Measurements from ENCODE around the gene JAG1.

Gene JAG1

DNA sequence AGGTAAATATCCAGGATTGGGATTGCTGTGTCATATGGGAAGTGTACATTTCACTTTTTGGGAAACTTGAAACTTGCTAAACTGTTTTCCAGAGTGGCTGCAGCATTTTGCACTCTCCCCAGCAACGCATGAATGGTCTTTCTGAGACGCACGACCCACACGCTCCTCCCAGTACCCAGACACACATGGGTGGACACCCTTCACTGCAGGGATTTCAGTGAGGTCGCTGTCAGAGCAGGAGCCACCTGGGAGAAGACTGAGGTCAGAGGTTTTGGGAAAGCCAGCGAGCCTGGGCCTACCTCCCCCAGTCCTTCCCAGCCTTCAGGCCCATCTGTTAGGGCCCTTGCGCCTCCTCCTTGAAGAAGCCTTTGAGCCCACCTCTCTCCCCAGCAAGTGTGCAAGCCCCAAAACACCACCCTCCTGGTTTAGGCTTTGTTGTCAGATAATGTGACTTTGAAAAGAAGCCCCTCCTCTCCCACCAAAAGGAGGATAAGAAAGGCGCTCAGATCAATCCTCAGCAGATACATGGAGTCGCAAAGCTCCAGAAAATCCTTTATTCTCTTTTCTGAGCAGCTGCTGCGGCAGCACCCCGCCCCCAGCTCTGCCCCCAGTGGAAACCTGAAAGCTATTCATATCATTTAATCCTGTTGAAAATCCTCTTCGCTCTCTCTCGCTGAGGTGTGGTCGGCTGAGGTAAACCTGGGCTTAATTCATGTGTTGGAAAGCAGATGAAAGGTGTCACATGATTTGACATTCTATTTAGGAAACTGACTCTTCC lies 12.7 kb upstream of the JAG1 start:
- in situ Hi-C loops (cut with MboI; ENCODE audit: low sequenced_read_pairs, unreplicated experiment): loop anchor here (25.0 kb wide), 1 partner anchor 851 kb away; no protein-coding TSS in a partner anchor

DNA sequence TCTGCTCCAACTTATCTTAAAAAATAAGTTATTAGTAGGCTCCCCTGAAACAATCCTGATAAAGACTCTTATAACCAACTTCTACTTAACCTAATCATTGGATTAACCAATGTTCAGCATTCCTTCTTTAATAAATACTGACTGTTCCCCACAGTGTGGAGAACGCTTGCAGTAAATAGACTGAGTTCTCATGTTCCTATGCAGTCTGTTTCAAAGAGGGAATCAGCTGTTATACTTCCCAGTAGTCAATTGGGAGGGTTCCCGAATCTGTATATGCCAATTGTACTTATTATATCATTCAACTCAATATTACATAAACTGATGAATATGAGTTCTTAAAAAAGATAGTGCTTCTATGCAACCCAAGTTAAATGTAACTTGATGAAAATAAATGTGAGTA lies 9.7 kb upstream of the JAG1 start:
- TF ChIP-seq, protein P1, sequence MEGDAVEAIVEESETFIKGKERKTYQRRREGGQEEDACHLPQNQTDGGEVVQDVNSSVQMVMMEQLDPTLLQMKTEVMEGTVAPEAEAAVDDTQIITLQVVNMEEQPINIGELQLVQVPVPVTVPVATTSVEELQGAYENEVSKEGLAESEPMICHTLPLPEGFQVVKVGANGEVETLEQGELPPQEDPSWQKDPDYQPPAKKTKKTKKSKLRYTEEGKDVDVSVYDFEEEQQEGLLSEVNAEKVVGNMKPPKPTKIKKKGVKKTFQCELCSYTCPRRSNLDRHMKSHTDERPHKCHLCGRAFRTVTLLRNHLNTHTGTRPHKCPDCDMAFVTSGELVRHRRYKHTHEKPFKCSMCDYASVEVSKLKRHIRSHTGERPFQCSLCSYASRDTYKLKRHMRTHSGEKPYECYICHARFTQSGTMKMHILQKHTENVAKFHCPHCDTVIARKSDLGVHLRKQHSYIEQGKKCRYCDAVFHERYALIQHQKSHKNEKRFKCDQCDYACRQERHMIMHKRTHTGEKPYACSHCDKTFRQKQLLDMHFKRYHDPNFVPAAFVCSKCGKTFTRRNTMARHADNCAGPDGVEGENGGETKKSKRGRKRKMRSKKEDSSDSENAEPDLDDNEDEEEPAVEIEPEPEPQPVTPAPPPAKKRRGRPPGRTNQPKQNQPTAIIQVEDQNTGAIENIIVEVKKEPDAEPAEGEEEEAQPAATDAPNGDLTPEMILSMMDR (IDR thresholded peaks at IDR 0.05; ENCODE audit: borderline replicate concordance, control extremely low read depth, extremely low read depth, insufficient read depth, missing control alignments): no peak
- in situ Hi-C loops (cut with MboI; ENCODE audit: low sequenced_read_pairs, unreplicated experiment): loop anchor here (25.0 kb wide), 1 partner anchor 854 kb away; no protein-coding TSS in a partner anchor

More for the DNA sequence above, 12.7 kb upstream of the JAG1 start:
- TF ChIP-seq, protein P1 (IDR thresholded peaks at IDR 0.05; ENCODE audit: borderline replicate concordance, control extremely low read depth, extremely low read depth, insufficient read depth, missing control alignments): no peak
- DNase-seq (ENCODE audit: low spot score): no peak

DNA sequence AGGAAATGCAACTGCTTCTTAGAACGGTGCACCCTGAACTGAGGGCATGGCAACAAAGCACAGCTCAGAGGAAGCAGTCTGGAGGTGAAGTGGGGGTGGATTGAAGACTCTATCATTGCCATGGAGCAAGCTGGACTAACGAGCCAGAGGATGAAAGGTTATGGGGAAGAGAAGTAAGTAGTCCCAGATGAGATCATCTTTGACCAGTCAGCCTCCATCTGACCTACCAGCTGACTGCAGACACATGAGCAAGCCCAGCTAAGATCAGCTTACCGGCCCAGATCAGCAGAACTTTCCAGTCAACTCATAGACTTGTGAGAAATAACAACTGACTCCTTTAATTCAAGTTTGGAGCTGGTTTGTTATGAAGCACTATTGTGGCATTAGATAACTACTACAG lies 9.1 kb upstream of the JAG1 start:
- TF ChIP-seq, protein P1 (IDR thresholded peaks at IDR 0.05; ENCODE audit: borderline replicate concordance, control extremely low read depth, extremely low read depth, insufficient read depth, missing control alignments): no peak
- DNase-seq (ENCODE audit: low spot score): no peak
- in situ Hi-C loops (cut with MboI; ENCODE audit: low sequenced_read_pairs, unreplicated experiment): loop anchor here (25.0 kb wide), 1 partner anchor 854 kb away; no protein-coding TSS in a partner anchor

More for the DNA sequence above, 9.7 kb upstream of the JAG1 start:
- DNase-seq (ENCODE audit: low spot score): no peak

DNA sequence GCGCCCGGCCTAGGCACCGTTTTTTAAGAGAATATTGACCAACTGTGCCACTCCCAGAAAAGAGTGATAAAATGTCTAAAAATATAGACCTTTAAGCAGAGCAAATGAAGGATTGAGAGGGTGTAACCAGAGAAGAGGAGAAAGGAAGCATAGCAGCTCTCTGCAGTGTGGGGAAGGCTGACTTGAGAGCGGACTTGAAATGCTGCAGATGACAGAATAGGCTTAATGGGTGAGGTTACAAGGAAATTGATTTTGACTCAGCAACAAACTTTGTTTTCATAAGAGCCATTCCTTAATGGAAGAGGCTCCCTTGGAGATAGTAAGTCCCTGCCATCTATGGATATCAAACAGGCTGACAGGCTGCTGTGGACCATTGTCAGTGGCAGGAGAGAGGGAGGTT lies 7.7 kb upstream of the JAG1 start:
- TF ChIP-seq, protein P1 (IDR thresholded peaks at IDR 0.05; ENCODE audit: borderline replicate concordance, control extremely low read depth, extremely low read depth, insufficient read depth, missing control alignments): no peak
- in situ Hi-C loops (cut with MboI; ENCODE audit: low sequenced_read_pairs, unreplicated experiment): loop anchor here (25.0 kb wide), 1 partner anchor 856 kb away; no protein-coding TSS in a partner anchor

DNA sequence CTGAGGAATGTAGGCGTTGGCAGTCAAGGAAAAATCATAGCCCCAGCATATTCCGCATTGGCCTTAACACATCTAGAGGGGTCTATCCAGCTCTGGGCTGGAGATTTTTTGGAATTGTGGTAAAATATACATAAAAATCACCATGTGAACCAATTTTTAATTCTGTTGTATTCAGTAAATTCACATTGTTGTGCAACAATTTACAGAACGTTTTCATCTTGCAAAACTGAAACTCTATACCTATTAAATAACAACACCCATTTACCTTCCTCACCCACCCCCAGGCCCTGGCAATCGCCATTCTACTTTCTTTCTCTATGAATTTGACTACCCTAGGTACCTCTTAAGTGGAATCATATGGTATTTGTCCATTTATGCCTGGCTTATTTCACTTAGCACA lies 6.8 kb upstream of the JAG1 start:
- in situ Hi-C loops (cut with MboI; ENCODE audit: low sequenced_read_pairs, unreplicated experiment): loop anchor here (25.0 kb wide), 1 partner anchor 857 kb away; no protein-coding TSS in a partner anchor
- TF ChIP-seq, protein P1 (IDR thresholded peaks at IDR 0.05; ENCODE audit: borderline replicate concordance, control extremely low read depth, extremely low read depth, insufficient read depth, missing control alignments): no peak
- no peak for DNase-seq (ENCODE audit: low spot score)

More for the DNA sequence above, 7.7 kb upstream of the JAG1 start:
- DNase-seq (ENCODE audit: low spot score): no peak

DNA sequence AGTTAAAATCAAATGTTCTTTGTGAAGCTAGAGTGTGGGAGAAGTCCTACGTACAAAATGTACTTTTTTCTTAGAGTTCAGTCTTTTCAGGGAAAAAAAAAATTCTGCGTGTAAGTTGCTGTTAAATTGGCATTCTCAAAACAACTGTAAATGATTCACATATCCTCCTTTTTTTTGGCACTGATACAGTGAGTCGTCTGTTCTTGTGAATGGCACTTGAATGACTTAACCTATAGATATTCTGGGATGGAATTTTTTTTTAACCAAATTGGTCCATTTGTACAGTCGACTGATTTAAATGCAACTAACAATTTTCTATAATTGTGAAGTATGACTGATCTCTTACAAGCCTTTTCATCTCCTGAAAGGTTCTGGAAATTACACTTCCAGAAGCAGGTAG lies 5.5 kb upstream of the JAG1 start:
- TF ChIP-seq, protein P1 (IDR thresholded peaks at IDR 0.05; ENCODE audit: borderline replicate concordance, control extremely low read depth, extremely low read depth, insufficient read depth, missing control alignments): no peak
- in situ Hi-C loops (cut with MboI; ENCODE audit: low sequenced_read_pairs, unreplicated experiment): loop anchor here (25.0 kb wide), 1 partner anchor 858 kb away; no protein-coding TSS in a partner anchor
- DNase-seq (ENCODE audit: low spot score): no peak
